A549 treated with CORT108297 at 1 μM for 4 hours (cell line): ENCODE data around the gene RTL3. TPM values are rescaled to one million over a fixed set of nuclear protein-coding genes. Genes with fewer than 3 reads are reported as not detected.

Source experiments
- total RNA-seq: library from RNA; stranded (reverse); fragments of 200-300 nt; extraction: Qiagen RNA extraction; gene quantifications from 5 replicates; pipeline ENCODE4 v1.2.3, GENCODE V29; 2022

Gene RTL3
- total RNA-seq = not detected in 5 replicates

GRCh38 chrX:78658845-78659744, at the start of gene RTL3:
Gene RTL3, minus strand, starts transcription at chrX:78659328. Its CDS starts 908 bp downstream, at chrX:78658420.

Other genes with a start within 250 kb of the RTL3 start
- gene LPAR4, start 88.4 kb upstream of the RTL3 start, total RNA-seq = not detected in 5 replicates